Sigmoid colon (tissue), 4 donors: ENCODE measurements around the gene ARF1.

Source experiments
- CTCF ChIP-seq, 4 experiments: fragments of 450-650 bp in 3 of 4; fragments of 200-600 bp in 1 of 4; IDR thresholded peaks; one replicate each; pipeline ENCODE4 v1.5.1; 2016 to 2019; ENCODE audit warnings: antibody characterized with exemption in 4 of 4, mild to moderate bottlenecking in 3 of 4, moderate library complexity in 2 of 4
- POLR2AphosphoS5 ChIP-seq, 4 donors: sonication (generic); formaldehyde crosslinking; IDR thresholded peaks; one replicate each; pipeline ENCODE4 v1.6.1; 2017; ENCODE audit warnings: antibody characterized with exemption in 4 of 4

DNA sequence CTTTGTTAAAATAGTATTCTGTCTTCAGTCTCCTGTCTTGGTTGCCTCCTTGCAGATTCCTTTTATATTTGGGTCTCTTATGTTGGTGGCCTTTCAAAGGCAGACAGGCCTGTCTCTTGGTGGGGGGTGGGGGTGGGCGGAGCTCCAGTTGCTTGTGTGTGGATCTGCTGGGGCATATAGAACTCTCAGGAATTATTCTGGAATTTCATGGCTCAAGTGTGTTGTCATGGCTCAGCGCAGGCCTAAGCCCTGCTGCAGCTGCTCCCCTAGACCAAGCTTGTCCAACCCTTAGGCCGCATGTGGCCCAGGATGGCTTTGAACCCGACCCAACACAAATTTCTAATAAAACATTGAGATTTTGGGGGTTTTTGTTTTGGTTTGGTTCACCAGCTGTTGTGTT lies 12.7 kb downstream of the ARF1 start:
- TF ChIP-seq CTCF (IDR thresholded peaks at IDR 0.05), result no peak
- TF ChIP-seq POLR2AphosphoS5 (IDR thresholded peaks at IDR 0.05), result no peak
